GM12801 (cell line): ENCODE results near the gene PKD1.

ENCODE experiments used
- TF ChIP-seq, protein P1 (sequence below): IDR thresholded peaks from one replicate; pipeline ENCODE4 v1.5.1; 2011; ENCODE audit warnings: control low read depth; ENCODE audit not compliant: insufficient read length; ENCODE audit errors: extremely low read depth

Gene PKD1

DNA sequence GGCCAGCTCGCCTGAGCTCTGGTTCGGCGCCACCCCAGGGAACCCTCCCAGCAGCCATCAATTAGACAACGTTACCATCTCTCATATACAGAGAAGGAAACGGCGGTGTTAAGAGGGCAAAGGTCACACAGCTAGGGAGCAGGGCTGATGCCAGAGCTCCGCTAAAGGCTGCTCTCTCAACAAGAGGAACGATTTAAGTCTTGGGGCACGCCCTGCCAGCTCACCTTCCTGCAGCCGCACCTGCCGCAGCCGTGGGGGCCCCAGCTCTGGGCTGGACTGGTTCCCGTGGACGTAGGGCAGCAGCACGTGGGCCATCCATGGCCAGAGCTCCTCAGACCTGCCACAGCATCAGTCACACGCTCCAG is 43.5 kb downstream of the PKD1 start:
- TF ChIP-seq, protein P1, sequence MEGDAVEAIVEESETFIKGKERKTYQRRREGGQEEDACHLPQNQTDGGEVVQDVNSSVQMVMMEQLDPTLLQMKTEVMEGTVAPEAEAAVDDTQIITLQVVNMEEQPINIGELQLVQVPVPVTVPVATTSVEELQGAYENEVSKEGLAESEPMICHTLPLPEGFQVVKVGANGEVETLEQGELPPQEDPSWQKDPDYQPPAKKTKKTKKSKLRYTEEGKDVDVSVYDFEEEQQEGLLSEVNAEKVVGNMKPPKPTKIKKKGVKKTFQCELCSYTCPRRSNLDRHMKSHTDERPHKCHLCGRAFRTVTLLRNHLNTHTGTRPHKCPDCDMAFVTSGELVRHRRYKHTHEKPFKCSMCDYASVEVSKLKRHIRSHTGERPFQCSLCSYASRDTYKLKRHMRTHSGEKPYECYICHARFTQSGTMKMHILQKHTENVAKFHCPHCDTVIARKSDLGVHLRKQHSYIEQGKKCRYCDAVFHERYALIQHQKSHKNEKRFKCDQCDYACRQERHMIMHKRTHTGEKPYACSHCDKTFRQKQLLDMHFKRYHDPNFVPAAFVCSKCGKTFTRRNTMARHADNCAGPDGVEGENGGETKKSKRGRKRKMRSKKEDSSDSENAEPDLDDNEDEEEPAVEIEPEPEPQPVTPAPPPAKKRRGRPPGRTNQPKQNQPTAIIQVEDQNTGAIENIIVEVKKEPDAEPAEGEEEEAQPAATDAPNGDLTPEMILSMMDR: no peak

DNA sequence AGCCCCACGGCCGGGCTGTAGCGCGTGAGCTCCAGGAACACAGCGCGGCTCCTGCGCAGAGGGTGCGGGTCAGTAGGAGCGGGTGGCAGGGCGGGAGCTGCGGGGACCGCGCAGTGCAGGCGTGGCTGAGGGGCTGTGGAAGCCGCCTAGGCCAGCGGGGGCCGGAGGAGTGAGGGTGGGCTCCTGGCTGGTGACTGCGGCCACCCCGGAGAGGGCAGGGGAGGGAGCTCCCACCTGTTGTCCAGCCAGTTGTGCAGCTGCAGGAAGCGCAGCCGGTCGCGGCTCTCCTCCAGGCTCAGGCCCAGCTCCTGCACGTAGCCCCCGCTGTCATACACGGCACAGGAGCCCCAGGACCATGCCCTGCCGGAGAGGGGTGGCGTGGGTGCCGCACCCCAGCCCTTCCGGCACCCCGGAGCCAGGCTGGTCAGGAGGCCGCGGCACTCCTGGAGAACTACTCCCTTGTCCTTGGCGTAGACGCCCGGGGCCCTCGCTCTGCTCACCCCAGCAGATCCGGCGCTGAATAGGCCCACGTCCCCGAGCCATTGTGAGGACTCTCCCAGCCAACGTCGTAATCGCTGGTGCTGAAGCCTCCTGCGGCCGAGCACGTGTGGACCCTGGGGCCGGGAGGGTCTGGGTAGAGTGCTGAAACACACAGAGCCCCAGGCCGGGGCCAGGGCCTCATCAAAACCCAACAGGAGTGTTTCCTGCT is 44.0 kb downstream of the PKD1 start:
- TF ChIP-seq, protein P1: no peak

DNA sequence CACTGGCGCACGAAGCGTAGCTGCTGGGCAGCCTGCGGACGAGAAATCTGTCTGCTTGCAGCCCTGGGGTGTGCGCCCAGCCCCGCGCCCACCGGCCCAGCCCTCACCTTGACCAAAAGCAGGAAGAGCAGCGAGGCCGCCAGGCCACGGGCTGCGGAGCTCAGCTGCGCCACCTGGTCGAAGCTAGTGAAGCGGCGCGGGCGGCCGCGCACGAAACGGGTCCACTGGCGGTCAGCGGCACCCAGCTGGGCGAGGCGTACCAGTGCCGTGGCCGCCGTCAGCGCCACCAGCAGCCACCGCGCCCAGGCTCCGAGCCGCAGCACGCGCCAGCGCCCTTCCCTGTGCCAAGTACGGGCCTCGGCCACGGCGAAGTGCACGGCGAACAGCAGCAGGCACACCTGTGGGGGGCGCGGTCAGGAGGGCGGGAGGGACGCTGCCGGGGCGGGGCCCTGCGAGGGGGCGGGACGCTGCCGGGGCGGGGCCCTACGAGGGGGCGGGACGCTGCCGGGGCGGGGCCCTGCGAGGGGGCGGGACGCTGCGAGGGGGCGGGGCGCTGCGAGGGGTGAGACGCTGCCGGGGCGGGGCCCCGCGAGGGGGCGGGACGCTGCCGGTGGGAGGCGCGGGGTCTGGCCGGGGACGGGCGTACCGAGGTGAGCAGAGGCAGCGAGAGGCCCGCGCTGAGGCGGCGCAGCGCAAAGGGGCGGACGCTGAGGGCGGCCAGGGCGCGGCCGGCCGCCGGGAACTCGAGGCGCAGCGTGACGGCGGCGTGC is 44.7 kb downstream of the PKD1 start:
- TF ChIP-seq, protein P1: no peak

DNA sequence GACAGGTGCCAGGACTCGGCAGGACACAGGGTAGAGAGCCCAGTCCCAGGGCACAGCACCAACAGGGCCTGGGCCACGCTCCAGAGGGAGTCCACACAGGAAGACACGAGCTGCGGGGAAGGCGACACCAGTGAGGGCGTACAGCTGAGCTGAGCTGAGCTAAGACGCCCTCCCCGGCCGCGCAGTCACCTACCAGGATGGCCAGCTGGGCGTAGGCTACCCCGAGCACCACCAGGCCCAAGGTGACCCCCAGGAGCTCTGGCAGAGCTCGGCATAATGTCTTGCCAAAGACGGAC is 45.3 kb downstream of the PKD1 start:
- TF ChIP-seq, protein P1: no peak

DNA sequence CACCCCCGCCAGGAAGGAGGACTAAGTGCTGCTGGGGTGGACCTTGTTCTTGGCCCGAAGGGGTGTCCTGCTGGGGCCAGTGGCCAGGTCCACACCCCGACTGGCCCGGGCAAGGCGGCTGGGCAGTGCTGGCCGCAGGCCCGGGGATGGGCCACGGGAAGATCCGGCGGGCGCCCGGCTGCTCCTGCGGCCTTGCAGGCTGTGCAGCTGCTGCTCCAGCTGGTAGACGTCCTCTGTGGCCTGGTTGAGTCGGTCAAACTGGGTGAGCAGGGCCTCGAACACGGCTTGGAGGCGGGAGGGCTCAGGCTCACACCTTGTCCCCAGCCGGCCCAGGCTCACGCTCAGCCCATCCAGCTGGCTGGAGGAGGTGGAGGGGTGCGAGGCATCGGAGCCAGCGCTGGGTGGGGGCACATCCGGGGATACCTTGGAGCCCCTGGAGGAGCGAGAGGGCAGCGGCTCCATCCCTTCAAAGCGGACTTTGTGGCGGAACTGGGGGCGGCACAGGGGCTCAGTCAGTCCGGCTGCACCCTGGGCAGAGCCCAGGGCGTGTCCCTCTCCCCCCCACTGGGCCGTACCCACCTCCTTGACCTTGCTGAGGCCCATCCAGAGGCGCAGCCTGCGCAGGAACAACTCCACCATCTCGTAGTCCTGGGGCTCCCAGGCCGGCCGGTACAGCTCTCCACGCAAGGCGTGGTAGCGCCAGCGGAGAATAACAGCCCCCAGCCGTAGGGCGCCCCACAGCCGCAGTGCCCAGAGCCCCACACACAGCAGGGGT is 45.8 kb downstream of the PKD1 start:
- TF ChIP-seq, protein P1: no peak

DNA sequence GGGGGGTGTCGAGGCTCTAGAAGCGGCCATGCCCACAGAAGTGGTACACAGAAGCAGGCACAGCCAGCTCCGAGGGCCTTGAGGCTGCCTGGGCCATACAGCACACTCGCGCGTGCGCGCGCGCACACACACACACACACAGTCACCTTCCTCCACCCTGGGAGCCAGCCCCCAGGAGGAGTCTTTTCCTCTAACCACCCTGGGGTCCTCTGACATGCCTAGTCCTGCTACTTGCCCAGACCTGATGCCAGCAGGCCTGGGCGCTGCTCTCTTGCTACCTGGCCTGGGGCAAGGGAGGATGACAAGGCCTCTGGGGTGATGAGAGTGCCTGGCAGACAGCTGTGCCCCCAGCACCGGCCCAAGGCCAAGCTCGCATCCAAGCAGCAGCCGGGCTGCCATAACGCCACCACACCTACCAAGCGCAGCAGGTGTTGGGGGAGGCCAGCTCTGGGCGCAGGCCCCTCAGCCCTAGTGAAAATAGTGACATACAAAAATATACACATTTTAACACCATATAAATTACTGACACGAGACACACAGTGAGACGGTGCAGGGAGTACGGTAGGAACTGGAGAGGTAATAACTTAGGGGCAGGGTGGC is 46.8 kb downstream of the PKD1 start:
- TF ChIP-seq, protein P1: no peak
